ENCODE results near the gene ASGR2.

DNA sequence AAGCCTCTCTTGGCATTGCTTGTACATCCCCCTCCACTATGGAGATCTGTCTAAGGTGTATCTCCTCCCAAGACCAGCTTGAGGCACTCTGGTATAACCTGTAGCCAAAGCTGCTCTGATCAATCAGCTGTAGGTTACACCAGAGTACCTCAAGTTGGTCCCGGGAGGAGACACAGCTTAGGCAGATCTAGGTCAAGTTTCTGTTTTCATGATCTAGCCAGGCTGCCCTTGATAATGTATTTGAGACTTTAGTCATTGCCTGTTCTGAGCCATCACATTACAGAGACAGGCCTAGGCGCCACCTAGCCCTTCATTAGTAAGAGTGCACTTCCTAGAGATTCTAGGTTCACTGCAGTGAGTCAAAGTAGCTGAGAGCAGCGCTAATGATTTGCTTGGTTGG, 33.1 kb upstream of the ASGR2 start:
- TF ChIP-seq EP300 (IDR thresholded peaks at IDR 0.05; ENCODE audit: borderline replicate concordance) (no peak), RAD21 (IDR thresholded peaks at IDR 0.05; ENCODE audit: low read depth) (no peak), TAF1 (IDR thresholded peaks at IDR 0.05; ENCODE audit: low read depth) (no peak), CEBPB (IDR thresholded peaks at IDR 0.05) (no peak), CREB1 (IDR thresholded peaks at IDR 0.05; ENCODE audit: low read depth) (no peak), YY1 (IDR thresholded peaks at IDR 0.05; ENCODE audit: low read depth) (no peak), EGR1 (IDR thresholded peaks at IDR 0.05) (no peak)
- TF ChIP-seq, protein P1, sequence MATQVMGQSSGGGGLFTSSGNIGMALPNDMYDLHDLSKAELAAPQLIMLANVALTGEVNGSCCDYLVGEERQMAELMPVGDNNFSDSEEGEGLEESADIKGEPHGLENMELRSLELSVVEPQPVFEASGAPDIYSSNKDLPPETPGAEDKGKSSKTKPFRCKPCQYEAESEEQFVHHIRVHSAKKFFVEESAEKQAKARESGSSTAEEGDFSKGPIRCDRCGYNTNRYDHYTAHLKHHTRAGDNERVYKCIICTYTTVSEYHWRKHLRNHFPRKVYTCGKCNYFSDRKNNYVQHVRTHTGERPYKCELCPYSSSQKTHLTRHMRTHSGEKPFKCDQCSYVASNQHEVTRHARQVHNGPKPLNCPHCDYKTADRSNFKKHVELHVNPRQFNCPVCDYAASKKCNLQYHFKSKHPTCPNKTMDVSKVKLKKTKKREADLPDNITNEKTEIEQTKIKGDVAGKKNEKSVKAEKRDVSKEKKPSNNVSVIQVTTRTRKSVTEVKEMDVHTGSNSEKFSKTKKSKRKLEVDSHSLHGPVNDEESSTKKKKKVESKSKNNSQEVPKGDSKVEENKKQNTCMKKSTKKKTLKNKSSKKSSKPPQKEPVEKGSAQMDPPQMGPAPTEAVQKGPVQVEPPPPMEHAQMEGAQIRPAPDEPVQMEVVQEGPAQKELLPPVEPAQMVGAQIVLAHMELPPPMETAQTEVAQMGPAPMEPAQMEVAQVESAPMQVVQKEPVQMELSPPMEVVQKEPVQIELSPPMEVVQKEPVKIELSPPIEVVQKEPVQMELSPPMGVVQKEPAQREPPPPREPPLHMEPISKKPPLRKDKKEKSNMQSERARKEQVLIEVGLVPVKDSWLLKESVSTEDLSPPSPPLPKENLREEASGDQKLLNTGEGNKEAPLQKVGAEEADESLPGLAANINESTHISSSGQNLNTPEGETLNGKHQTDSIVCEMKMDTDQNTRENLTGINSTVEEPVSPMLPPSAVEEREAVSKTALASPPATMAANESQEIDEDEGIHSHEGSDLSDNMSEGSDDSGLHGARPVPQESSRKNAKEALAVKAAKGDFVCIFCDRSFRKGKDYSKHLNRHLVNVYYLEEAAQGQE (IDR thresholded peaks at IDR 0.05; ENCODE audit: low read depth) = no peak
- TF ChIP-seq, protein P2, sequence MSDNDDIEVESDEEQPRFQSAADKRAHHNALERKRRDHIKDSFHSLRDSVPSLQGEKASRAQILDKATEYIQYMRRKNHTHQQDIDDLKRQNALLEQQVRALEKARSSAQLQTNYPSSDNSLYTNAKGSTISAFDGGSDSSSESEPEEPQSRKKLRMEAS (IDR thresholded peaks at IDR 0.05) = no peak
